Activated CD8-positive, alpha-beta memory T cell treated with anti-CD3 and anti-CD28 coated beads for 4 hours (primary cell): ENCODE data around the gene CCDC159.
A peak's percentile ranks its signal among the peaks of the same experiment; 100 is the strongest.
"Not testable (repeated sequence)": the region's sequence is repeated elsewhere in the genome, so short reads cannot be mapped to it uniquely, and the experiment has no call there.

Experiments
- DNase-seq, 2 donors: peaks; one replicate each; pipeline ENCODE4 v3.0.0-alpha.2; 2020; ENCODE audit warnings: low read depth in 2 of 2

CCDC159 gene

GRCh38 chr19:11338569-11339253 is 7.6 kb upstream of the CCDC159 start:
- no peak for DNase-seq

- DNase-seq = peak; percentile 49 to 67
These were observed 6.8 kb upstream of the CCDC159 start, which contains the start of gene RAB3D for GRCh38 chr19:11339254-11340098. Gene RAB3D, minus strand, starts transcription at chr19:11339657. Its CDS starts 2,258 bp downstream, at chr19:11337399.

- not testable (repeated sequence) for DNase-seq
These were observed 6.2 kb upstream of the CCDC159 start for GRCh38 chr19:11340099-11340467.

- DNase-seq = no peak
These were observed 3.9 kb upstream of the CCDC159 start for GRCh38 chr19:11342429-11342828.

GRCh38 chr19:11345122-11345803 is 1.1 kb upstream of the CCDC159 start:
- DNase-seq = no peak

DNA sequence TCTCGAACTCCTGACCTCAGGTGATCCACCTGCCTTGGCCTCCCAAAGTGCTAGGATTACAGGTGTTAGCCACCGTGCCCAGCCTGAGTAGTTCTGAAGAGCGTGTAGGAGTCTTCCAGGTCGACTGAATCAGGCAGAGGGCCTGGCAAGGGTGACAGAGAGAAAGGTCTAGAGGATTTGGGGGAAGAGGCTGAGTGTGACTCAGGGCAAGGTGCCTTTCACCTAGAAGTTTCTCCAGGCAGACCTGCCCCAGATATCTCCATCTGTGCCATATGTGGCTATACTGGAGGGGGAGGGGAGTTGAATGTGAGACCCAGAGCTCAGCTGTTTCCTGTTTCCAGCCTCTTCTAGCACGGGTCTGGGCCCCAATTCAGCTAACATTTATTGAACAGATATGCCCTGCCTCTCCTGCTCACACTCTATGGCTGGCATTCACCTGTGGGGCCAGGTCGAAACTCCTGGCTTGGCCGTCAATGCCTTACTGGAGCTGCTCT is 1.3 kb downstream of the CCDC159 start:
- DNase-seq = no peak

DNA sequence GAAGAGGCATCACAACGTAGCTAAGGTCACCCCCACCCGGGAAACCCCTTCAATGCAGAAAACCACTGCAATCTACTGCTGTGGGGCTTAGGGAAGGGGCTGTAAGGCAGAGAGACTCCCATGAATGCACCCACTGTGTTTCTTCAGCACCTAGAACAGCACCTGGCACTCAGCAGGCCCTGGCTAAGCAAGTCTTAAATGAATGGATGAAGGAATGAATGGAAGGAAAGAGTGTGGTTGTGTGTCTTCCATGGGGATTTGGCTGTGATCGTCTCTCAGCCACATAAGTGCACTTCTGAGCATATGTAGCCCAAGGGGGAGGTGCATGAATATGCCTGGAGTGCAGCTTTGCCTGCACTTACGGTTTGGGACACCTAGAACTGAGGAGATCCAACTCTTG is 2.9 kb downstream of the CCDC159 start:
- DNase-seq = no peak

DNA sequence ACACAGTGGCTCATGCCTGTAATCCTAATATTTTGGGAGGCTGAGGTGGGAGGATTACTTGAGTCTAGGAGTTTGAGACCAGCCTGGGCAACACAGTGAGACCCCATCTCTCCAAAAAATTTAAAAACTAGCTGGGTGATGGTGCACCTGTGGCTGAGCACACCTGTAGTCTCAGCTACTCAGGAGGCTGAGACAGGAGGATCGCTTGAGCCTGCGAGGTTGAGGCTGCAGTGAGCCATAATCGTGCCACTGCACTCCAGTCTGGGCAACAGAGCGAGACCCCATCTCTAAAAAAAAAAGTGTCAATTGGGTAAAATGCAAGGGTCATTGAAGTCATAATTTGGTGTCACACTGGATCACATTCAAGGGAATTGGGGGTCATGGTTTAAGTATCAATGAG is 7.8 kb downstream of the CCDC159 start:
- not testable (repeated sequence) for DNase-seq

DNA sequence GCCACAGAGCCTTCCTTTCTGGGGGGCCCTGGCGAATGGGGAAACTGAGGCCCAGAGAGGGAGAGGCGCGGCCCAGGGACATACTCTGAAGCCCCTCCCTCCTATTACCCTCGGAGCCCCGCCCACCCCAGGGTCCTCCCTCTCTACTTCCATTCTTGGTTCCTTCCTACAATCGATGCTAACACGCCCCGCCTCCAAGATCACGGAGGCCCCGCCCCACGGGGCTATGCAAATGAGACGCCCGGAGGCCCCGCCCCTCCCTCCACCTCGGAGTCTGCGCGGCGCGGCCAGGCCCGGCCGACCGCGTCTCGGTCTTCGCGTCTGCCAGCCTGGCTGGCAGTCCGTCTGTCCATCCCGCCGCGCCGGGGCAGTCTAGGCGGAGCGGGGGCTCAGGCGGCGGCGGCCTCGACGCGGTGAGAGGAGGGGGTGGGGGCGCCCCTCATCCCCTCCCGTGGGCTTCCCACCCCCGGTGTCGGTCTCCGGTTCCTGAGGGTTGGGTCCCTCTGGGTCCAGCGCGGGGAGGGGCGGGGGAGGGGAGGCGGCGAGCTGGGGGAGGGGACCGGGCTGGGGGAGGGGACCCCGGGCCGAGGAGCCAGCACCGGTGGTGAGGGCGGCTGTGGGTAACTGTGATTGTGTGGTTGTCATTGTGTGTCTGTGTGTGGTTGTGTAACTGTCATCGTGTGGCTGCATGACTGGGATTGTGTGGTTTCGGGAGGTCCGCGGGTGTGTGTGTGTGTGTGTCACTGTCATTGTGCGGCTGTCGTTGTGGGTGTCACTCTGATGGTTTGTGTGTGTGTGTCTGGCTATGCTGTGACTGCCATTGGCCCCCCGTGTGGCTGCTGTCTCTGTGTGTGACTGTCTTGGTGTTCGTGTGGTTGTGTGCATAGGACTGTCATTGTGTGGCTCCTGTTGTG is 9.1 kb downstream of the CCDC159 start, which contains the start of gene PLPPR2:
PLPPR2 (plus strand) TSS at position 273 of the 914 bp plus-strand sequence. CDS start 2,242 bp downstream, outside the sequence.
- DNase-seq = peak; percentile 49 to 63

DNA sequence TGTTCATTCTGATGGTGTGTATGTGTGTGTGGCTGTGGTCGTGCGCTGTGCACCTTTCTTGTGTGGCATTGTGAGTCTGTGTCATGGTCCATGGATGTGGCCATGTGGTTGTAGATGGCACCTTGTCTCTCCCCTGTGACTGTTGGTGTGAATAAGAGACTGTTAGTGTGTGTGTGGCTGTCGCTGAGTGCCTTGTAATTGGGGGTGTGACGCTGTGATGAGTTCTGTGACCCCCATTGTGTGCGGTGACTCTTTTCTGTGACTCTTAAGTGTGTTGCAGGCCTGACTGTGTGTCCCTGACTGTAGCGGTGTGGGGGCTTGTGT is 9.7 kb downstream of the CCDC159 start:
- DNase-seq = no peak

DNA sequence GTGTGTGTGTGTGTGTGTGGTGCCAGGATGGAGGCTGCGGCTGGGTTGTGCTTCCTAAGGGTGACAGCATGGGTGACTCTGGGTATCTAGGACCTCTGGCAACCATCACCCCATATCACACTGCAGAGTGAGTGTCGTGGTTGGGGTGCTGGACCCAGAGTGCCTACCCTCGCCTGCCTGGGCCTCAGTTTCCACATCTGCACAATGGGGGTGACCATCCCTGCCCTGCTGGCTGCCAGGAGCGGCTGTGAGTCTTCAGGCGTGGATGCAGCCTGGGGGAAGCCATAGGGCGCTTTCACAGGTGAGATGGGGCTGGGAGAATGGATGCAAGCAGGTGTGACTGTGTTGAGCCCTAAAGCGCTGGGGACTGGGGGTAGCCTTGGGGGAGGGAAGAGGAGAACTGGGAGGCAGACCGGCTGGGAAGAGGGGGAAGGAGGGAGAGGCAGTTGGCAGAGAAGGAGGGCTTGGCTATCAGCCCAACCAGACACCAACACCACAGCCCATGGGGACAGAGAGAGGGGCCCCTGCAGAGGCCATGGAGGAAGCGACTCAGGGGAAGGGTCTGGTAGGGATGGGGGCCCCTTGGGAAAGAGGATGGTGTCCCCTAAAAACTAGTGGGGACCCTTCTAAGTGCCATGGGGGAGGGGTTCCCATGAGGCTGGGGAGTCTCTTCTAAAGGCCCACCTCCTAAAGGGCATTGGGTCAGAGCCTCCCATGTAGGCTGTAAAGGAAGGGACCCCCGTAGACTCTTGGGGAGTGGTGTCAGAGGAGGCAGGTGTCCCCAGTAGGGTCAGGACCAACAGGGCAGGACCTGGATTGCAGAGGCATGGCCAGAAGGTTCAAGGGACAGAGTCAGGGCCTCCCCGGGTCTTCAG is 10.6 kb downstream of the CCDC159 start:
- DNase-seq = no peak

GRCh38 chr19:11359421-11359820 is 13.1 kb downstream of the CCDC159 start:
- no peak for DNase-seq

- no peak for DNase-seq
These were observed 14.9 kb downstream of the CCDC159 start for GRCh38 chr19:11361037-11361770.

DNA sequence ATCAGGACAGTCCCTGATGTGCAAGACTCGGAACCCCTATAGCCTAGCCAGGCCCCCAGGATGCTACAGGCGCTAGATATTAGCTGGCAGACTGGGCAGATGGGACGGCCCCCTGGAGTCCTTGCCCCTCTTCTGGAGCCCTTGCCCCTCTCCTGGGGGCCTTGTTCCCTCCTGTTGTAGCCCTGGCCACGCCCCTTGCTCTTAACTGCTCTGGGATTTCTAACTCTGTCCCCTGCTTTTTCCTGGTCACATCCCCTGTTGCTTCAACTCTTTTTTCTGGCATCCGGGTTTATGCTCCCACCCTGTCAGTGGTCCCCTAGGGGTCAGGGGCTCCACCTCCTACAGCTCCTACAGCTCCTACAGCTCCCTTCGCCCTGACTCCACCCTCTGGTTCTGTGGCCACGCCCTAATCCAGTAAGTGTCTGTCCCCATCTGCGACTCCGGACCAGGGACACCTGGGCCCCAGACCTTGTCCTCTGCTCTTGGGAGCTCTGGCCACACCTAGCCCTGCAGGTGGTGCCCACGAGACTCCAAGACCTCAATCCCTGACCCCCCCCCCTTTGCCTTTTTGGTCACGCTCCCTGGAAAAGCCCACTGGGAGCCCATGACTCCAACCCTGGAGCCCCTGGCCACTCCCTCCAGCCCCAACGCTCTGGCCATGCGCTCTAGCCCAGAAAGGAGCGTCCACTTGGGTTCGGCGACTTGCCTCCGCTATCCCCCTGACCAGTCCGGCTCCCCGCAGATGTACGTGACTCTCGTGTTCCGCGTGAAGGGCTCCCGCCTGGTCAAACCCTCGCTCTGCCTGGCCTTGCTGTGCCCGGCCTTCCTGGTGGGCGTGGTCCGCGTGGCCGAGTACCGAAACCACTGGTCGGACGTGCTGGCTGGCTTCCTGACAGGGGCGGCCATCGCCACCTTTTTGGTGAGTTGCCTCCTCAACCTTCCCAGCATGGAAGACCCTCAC is 15.7 kb downstream of the CCDC159 start:
- no peak for DNase-seq

DNA sequence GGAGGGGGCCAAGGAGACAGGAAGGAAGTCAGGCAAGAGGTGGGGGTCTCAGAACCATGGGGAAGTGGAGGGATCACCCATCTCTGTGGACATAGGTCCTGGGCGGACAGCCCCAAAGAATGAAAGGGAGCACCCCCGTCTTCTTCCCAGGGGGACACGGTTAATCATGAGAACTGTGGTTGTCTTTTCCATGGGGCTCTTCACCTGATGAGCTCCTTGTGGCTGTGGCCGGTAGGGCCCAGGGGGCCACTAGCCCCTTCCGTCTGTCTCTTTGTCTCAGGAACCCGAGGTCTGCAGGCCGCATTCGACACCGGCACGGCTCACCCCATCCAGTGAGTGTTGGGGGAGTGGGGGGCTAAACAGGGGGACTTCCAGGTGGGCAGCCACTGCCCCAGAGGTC is 17.6 kb downstream of the CCDC159 start:
- no peak for DNase-seq

DNA sequence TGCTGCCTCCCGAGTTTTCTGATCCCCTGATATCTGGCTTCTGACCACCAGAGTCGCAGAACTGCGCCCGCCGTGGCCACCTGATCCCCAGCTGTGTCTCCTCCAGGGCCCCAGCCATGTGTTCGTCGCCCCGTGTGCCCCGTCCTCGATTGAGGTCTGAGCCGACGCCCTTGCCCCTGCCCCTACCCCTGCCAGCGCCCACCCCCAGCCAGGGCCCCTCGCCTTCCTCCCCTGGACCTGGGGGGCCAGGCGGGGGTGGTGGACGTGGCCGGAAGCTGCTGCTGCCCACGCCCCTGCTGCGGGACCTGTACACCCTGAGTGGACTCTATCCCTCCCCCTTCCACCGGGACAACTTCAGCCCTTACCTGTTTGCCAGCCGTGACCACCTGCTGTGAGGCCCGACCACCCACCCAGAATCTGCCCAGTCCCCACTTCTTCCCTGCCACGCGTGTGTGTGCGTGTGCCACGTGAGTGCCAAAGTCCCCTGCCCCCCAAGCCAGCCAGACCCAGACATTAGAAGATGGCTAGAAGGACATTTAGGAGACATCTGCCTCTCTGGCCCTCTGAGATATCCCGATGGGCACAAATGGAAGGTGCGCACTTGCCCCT is 18.1 kb downstream of the CCDC159 start:
- no peak for DNase-seq

GRCh38 chr19:11364935-11365334 is 18.6 kb downstream of the CCDC159 start:
- no peak for DNase-seq

DNA sequence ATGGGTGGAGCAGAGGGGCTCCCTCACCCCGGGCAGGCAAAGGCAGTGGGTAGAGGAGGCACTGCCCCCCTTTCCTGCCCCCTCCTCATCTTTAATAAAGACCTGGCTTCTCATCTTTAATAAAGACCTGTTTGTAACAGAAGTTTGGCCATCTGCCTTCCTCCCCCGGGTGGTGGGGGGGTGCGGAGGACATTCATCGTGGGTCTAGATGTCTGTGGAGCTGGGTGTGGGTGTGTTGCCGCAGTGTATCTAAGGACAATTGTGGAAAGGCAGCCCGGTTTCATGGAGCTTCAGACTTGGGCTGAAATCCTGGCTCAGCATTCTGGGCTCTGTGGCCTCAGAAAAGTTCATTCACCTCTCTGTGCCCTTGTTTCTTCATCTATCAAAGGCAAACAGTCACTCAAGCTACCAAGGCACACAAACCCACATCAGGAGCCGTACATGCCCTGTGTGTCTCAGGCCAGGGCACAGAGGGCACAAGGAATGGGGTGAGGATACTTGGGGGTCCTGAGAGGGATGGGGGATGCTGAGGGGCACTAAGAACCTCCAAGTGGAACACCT is 19.3 kb downstream of the CCDC159 start:
- DNase-seq = no peak
